Dedifferentiated amniotic fluid mesenchymal stem cell (primary cell): ENCODE data around the gene FAM120C.

ENCODE experiments used
- DNase-seq: peaks from one replicate; pipeline ENCODE4 v3.0.0-alpha.2; 2016; ENCODE audit errors: extremely low spot score

FAM120C gene, protein sequence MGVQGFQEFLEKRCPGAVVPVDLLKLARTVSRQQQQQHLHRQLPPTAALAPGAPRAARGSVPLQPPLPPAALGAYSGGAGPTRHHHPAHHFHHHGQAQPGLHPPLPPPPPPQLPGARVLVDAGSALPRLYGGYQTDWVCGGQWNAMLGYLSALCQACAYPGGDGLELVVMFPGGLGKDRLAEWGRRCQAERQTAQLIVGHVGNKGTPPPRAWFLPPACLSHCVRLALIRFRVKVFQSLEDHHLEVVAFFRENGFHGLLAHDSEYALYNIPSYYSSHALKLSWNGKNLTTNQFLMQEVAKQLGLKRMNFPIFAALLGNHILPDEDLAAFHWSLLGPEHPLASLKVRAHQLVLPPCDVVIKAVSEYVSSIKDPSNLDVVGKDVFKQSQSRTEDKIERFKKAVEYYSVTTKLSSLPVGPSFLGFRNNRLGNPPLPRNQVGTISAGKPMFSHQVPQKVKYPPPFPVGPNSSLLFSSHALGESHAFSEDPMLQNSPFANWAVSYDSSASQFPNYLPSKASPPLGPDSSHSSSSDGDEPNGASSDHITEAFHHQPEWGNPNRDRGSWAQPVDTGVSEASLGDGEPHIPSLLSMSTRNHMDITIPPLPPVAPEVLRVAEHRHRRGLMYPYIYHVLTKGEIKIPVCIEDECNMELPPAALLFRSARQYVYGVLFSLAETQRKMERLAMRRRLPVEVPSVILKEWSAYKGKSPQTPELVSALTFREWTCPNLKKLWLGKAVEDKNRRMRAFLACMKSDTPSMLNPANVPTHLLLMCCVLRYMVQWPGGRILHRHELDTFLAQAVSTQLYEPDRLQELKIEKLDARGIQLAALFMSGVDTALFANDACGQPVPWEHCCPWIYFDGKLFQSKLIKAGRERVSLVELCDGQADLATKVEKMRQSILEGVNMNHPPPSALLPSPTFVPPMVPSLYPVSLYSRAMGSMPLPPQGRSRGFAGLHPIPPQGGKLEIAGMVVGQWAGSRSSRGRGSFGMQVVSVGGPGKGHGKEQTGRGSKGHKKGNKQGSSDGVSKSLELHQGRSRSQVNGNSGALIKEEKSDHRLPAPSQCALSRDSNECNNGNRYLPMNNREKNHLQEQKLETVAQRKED

GRCh38 chrX:54182864-54183613 lies at the start of gene FAM120C:
Gene FAM120C, minus strand, starts transcription at chrX:54183254. Its CDS starts 56 bp downstream, at chrX:54183198.
- DNase-seq: peak; percentile 30

DNA sequence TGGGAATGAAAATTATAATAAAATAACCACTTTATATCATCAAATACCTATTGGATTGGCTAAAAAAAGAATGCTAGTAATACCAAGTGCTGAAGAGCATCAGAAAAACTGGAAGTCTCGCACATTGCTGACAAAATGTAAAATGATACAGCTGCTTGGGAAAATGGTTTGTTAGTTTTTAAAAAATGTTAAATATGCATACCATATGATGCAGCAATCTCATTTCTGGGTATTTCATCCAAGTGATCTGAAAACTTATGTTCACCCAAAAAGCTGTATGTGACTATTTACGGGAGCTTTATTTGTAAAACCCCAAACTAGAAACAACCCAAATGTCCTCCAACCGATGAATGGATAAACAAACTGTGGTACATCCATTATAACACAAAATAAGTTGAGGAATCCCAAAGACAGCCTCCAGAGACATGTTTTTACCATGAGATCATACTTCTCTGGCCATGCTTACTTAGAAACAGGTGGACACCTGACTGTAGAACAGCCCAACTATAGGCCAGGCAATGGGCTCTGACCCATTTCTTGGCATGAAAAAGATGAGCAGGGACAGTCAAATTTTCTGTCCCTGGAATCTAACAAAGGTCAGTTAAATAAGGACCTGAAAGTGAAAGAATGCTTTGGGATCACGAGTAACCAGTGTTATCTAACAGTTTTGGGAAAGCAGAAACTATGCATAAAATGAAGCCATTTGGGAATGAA lies 47.5 kb upstream of the FAM120C start:
- DNase-seq: peak; percentile 41

GRCh38 chrX:54223581-54223980 lies 40.5 kb upstream of the FAM120C start:
- DNase-seq: no peak

- no peak for DNase-seq
Measured at GRCh38 chrX:54213603-54214002, 30.5 kb upstream of the FAM120C start.

DNA sequence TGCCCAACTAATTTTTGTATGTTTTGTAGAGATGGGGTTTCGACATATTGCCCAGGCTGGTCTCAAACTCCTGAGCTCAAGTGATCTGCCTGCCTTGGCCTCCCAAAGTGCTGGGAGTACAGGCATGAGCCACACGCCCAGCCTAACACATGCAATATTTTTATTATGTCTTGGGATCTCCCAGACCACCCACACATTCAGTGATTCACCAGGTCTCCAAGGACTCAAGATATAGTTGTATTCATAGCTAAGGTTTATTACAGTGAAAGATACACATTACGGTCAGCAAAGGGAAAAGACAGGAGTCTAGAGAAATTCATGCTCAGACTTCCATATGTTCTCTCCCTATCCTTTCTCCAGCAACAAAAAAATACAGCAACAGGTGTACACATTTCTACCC lies 25.5 kb upstream of the FAM120C start:
- DNase-seq: peak; percentile 21

DNA sequence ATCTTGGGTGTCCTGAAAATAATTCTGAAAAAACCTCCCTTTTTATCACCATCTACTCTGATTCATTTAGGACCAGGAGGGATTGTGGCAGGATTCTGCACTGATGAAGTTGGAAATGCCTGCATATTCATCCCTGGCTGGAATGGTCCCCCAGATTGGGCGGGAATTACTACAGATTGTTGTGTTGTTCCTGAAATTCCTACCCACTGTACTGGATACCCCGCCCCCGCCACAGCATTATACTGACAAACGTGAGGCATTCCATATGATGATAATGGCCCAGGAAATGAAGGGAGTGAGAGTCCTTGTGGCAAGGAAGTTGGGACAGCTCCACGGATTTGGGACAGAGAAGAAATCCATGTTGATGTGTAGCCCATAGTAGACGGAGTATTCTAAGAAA lies 15.2 kb upstream of the FAM120C start:
- no peak for DNase-seq

DNA sequence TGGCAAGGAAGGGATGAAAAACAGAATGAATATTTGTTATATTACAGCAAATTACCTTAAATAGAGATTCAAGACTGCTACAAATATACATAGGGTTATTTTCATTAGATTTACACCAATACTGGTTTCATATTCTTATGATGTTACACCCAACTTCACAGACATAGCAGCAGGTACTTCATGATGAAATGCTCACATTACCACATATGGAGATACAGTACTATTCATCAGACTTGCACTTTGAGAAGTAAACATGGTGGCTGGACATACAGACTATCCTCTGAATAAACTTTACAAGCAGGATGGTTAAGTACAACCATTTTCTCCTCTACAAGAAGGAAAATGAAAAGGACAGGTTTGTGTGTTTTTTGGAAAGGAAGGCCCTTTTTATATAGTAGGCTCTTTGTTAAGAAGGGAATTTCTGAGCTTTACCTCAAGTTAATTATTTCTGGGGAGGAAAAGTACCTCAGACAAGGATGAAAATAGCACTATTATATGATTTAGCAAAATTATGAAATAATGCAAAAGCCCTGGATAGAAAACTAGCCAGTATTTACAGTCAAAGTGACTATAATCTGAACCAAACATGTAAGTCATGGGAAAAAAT lies 12.0 kb upstream of the FAM120C start:
- no peak for DNase-seq

DNA sequence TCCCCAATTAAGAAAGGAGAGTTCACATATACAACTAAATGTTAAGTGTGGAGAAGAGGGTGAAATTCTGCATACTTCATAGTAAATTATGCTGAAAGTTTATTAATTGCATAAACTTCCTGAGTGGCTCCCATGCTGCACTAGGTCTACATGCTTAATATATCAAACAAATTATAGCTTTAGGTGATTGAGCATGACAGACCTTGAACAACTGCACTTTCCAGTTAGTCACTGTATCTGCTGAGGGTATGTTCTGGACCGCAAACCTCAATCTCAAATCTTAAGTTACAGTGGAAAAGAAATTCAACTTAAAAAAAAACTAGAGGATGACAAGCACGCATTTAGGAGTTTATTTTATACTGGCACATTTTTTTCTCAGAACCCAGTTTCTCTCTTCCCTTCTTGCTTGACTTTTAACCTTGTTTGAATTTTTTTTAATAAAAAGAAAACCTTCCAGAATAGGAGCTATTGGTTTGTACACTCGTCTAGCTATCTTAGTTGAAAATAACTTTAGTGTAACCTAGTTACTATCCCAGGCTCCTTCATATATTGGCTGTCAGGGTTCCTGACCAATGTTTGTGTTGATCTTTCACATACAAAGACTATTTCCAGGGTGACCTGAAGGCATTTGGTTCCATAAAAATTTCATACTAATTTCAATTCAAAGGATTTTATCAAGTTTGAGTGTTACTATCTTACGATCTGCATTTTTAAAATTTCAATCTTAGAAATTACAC lies 10.2 kb upstream of the FAM120C start:
- DNase-seq: no peak

GRCh38 chrX:54184474-54184873 lies 1.4 kb upstream of the FAM120C start:
- no peak for DNase-seq

- no peak for DNase-seq
Measured at GRCh38 chrX:54182194-54182863, 725 bp downstream of the FAM120C start.

DNA sequence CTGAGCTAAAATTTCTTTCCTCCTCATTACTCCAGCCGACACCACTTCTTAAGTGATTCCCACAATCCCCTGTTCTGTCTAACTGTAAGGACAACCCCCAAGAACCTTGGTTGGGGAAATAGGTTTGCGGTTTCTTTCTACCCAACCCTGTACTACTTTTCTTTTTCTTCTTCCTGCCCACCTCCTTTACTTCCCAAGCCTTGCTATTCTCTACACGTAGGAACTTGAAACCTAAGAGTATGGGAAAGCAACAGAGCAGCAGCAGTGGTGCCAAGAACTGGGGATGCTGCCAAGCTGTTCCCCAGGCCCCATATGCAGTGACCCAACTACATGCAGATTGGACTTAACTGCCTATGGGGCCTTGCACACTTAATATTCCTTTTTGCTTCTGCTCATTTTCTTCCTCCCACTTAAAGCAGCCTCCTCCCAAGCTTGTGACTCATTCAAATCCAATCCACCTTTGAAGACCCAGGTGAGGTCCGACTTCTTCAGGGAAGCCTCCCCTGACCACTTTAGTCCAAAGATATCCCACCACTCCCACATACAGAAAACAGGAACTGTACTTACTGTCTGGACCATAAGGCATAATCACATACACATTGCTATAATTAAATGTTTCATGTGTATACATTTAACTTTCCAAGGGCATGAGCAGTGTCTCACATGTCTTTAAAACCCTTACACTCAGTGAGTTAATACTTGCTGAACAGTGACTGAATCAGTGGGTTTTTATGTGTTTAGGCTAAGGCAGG lies 1.7 kb downstream of the FAM120C start:
- DNase-seq: no peak

DNA sequence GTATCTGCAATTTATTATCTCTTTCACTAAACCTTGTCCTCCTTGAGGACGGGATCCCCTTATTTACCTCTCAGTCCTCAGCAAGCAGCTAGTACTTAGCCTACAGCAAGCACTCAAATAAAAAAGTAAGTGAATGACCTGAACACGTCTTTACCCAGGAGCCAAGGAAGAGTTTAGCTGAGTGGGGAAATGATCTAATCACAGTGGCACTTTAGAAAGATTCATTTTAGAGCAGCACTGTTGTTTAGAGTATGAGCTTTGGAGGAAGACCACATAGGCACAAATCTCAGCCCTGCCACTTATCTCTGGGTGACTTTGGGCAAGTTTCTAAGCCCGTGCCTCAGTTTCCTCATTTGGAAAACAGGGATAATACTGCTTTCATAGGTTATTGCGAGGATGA lies 2.7 kb downstream of the FAM120C start:
- no peak for DNase-seq

DNA sequence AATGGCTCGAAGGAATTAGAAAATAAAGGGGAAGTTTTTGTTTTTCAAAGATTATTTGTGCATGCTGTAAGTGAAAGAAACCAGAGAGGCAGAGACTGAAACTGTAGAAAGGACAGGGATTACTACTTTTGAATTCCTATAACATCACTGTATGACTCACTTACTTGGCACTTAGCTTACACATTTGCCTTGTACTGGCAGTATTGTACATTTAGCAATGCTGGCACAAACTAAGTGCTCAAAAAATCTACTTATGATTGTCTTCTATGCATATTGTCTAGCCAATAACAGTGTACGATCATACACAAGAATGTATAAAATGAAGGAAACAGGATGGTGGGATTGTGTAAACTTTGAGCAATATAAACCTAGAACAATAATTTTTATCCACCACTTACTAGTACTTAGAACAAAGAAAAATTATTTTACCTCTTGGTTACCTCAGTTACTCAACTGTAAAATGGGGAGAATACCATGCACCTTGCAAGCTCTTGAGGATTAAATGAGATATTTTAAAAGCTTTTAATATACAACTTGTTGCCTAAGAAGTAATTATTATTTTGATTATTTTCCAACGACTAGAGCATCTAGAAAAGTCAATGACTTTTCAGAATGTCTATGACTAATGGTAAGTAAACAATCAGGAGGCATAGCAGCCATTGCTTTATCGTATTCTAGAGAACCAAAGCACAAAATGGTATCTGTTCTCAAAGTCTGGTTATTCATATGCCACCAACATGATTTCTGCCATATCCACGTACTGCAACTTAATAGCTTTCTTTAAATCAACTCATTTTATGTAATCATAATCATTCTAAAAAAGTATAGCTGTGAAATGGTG lies 4.7 kb downstream of the FAM120C start:
- DNase-seq: peak; percentile 80

DNA sequence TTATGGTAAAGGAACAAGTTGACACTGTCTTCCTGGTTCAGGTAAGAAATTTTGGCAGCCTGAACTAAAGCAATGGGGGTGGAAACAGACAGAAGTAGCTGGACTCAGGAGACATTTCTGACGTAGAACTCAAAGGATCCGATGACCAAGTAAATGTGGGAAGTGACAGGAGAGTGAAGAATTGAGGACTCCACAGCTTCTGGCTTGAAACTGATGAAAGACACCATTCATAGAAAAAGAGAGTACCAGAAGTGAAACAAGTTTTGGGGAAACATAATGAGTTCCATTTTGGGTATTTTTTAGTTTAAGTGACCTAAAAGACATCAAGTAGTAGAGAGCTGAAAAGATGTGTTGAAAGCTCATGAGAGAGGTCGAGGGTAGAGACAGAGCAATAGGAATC lies 5.7 kb downstream of the FAM120C start:
- no peak for DNase-seq

GRCh38 chrX:54173791-54174190 lies 9.3 kb downstream of the FAM120C start:
- no peak for DNase-seq

DNA sequence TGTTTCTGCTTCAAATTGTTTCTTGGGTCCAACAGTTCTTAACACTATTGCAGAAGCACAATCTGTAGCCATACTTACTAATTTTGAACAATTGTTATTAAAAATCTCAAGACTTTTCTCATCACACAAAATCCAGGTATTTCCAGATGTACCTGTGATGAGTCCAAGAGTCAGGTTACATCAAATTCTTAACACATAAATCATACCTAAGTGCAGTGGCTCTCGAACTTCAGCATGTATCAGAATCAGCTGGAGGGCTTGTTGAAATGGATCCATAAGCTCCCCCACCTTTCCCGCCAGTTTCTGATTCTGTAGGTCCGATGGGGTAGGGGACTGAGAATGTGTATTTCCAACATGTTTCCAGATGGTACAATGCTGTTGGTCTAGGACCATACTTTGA lies 10.6 kb downstream of the FAM120C start:
- DNase-seq: no peak

DNA sequence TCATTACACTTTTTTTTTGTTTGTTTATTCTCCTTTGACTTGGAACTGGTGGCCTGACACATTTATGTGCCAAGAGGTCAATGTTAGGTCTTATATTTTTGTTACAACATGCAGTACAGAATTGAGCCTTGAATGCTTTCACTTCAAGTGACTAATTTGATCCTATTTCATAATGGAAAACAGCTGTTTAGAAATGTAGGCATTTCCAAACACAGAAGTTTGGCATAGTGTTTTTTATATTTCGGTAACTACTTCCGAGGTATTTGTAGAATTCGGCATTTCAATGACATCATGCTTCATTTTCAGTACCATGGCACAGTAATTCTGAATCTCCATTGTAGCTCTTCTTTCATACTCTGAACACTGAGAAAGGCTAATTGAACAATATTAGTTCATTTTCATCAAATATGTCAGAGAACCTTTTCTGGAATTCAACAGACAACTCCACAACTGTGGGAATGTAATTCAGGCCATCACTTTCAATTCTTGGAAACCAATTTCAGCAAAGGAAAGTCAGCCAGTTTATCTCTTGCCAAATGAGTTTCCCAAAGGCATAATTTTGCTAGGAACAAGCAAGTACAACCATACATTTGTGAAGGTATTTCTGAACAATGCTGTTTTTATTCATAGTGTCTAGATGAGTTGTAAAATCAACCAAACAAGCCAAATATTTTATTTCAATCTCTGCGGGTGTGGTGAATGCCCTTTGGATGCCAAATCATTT lies 11.4 kb downstream of the FAM120C start:
- DNase-seq: peak; percentile 69
